Peyer's patch (tissue), 4 donors: ENCODE results near the gene CLINT1.
"Not testable (repeated sequence)": the region's sequence is repeated elsewhere in the genome, so short reads cannot be mapped to it uniquely, and the experiment has no call there.

ENCODE experiments used
- CTCF ChIP-seq, 6 experiments: fragments of 450-650 bp in 4 of 6; fragments of 200-600 bp in 2 of 6; sonication (generic) in 1 of 6; IDR thresholded peaks; one replicate each; pipeline ENCODE4 v1.5.1; 2017 to 2019; ENCODE audit warnings: antibody characterized with exemption in 6 of 6, mild to moderate bottlenecking in 3 of 6, moderate library complexity in 1 of 6
- POLR2A ChIP-seq, 2 donors: fragments of 450-650 bp; IDR thresholded peaks; one replicate each; pipeline ENCODE4 v1.5.1; 2017; ENCODE audit warnings: antibody characterized with exemption in 2 of 2, mild to moderate bottlenecking in 2 of 2, moderate library complexity in 2 of 2

- TF ChIP-seq CTCF, POLR2A (IDR thresholded peaks at IDR 0.05): not testable (repeated sequence)
These were observed 22.6 kb upstream of the CLINT1 start for GRCh38 chr5:157881498-157881897.
